Transverse colon (tissue), 4 donors: ENCODE measurements around the gene GLP1R.

ENCODE experiments used
- CTCF ChIP-seq, 5 experiments: fragments of 200-600 bp in 3 of 5; fragments of 450-650 bp in 2 of 5; sonication (generic) in 3 of 5; IDR thresholded peaks; 1 replicate in 2 of 5; 2 replicates in 3 of 5; pipeline ENCODE4 v1.5.1; 2016 to 2017; ENCODE audit warnings: antibody characterized with exemption in 5 of 5, inconsistent platforms in 3 of 5, mild to moderate bottlenecking in 2 of 5, moderate library complexity in 1 of 5
- POLR2AphosphoS5 ChIP-seq, 3 donors: sonication (generic); formaldehyde crosslinking; IDR thresholded peaks; one replicate each; pipeline ENCODE4 v1.6.1; 2016; ENCODE audit warnings: antibody characterized with exemption in 3 of 3

GRCh38 chr6:39003492-39003891 lies 45.1 kb upstream of the GLP1R start:
- TF ChIP-seq CTCF (IDR thresholded peaks at IDR 0.05) (no peak), POLR2AphosphoS5 (IDR thresholded peaks at IDR 0.05) (no peak)
